ENCODE data around the gene TRIM31. TPM values are rescaled to one million over a fixed set of nuclear protein-coding genes. Genes with fewer than 3 reads are reported as not detected.

TRIM31 gene
- total and polyA plus RNA-seq, 2 of the 4 experiments (the other 2 are of a cell fraction): not detected

DNA sequence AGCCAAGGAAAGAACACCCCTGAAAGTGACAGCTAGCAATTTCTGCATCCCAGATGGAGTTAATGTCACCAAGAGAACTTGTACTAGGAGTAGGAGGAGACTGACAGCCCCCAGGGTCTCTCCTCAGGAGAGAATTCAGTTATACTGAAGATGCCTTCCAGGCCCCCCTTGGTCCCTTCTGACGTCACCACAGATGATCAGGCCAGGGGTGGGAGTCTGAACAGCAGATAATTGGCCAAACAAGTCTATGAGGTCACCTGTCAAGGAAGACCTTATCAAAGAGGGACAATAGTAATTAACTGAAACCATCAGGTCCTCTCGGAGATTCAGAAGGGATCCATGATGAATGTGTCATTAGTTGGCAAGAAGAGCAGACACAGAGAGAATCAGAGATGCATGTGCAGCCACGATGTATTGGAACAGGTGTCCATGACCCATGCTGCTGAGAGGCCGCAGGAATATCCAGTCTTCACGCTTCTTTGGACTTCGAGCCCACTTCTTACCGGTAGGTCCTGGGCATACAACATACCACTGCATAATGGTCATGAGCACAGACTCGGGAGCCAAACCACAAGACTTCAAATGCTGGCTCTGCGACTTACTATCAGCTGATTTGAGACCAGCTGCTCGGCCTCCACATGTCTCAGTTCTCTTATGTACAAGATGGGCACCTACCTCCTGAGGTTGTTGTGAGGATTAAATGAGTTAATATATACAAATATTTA is 37.9 kb upstream of the TRIM31 start:
- no peaks in the 10 kb centered on the region for H3K79me1 ChIP-seq (ENCODE audit: low read depth in 1 of 2, low read length in 2 of 2)
- TF ChIP-seq MXI1 (IDR thresholded peaks at IDR 0.05; ENCODE audit: borderline replicate concordance, low read depth, low read length) (no peak), MAFK (IDR thresholded peaks at IDR 0.05; ENCODE audit: low read depth, low read length) (no peak), RAD21 (IDR thresholded peaks at IDR 0.05; ENCODE audit: low read length) (no peak), CEBPB (IDR thresholded peaks at IDR 0.05; ENCODE audit: low read depth, low read length) (no peak), CHD1 (IDR thresholded peaks at IDR 0.05; ENCODE audit: low read depth, low read length) (no peak), POLR2A (IDR thresholded peaks at IDR 0.05; ENCODE audit: low read depth, low read length) (no peak), RFX5 (IDR thresholded peaks at IDR 0.05; ENCODE audit: low read depth, low read length) (no peak), BHLHE40 (IDR thresholded peaks at IDR 0.05; ENCODE audit: low read depth, low read length) (no peak), FOS (IDR thresholded peaks at IDR 0.05; ENCODE audit: low read depth, low read length) (no peak), SMC3 (IDR thresholded peaks at IDR 0.05; ENCODE audit: low read depth, low read length) (no peak), RCOR1 (IDR thresholded peaks at IDR 0.05; ENCODE audit: insufficient replicate concordance, low read length) (no peak)
- TF ChIP-seq, protein P1, sequence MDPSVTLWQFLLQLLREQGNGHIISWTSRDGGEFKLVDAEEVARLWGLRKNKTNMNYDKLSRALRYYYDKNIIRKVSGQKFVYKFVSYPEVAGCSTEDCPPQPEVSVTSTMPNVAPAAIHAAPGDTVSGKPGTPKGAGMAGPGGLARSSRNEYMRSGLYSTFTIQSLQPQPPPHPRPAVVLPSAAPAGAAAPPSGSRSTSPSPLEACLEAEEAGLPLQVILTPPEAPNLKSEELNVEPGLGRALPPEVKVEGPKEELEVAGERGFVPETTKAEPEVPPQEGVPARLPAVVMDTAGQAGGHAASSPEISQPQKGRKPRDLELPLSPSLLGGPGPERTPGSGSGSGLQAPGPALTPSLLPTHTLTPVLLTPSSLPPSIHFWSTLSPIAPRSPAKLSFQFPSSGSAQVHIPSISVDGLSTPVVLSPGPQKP (IDR thresholded peaks at IDR 0.05; ENCODE audit: borderline replicate concordance, low read depth, low read length): no peak
- TF ChIP-seq, protein P2, sequence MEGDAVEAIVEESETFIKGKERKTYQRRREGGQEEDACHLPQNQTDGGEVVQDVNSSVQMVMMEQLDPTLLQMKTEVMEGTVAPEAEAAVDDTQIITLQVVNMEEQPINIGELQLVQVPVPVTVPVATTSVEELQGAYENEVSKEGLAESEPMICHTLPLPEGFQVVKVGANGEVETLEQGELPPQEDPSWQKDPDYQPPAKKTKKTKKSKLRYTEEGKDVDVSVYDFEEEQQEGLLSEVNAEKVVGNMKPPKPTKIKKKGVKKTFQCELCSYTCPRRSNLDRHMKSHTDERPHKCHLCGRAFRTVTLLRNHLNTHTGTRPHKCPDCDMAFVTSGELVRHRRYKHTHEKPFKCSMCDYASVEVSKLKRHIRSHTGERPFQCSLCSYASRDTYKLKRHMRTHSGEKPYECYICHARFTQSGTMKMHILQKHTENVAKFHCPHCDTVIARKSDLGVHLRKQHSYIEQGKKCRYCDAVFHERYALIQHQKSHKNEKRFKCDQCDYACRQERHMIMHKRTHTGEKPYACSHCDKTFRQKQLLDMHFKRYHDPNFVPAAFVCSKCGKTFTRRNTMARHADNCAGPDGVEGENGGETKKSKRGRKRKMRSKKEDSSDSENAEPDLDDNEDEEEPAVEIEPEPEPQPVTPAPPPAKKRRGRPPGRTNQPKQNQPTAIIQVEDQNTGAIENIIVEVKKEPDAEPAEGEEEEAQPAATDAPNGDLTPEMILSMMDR (conservative IDR thresholded peaks at IDR 0.05; ENCODE audit: low read depth, low read length): no peak
- WGBS, 2 experiments (ENCODE audit: extremely low coverage in 2 of 2, insufficient read length in 1 of 2): 73% methylated on average over 7 of the region's 10 CpGs; no CpG with 5 or more reads in 1 of the 2 experiments
- H3K14ac ChIP-seq (replicated peaks; ENCODE audit: low read depth, low read length): no peak overlapping the region
- no peak overlapping the region for H3K9ac ChIP-seq (ENCODE audit: low read depth, low read length)
- CTCF ChIA-PET: no interaction called here
- H4K5ac ChIP-seq (ENCODE audit: low read depth, low read length): no peak overlapping the region
- no peak overlapping the region for H3K18ac ChIP-seq (ENCODE audit: low read depth, low read length)
- POLR2A ChIA-PET (ENCODE audit: unreplicated experiment): no interaction called here
- ATAC-seq (ENCODE audit: low read depth) (no peak), DNase-seq (peak; percentile 8)
- no peak overlapping the region for H4K91ac ChIP-seq (ENCODE audit: insufficient read depth, low read depth, low read length)
- no peaks in the 10 kb centered on the region for H3K4me1 ChIP-seq (ENCODE audit: control insufficient read depth, insufficient read depth, low read length)
- no peaks in the 10 kb centered on the region for H3K9me1 ChIP-seq (ENCODE audit: insufficient read depth, low read length)
- H2BK5ac ChIP-seq (ENCODE audit: low read depth, low read length, poor library complexity, severe bottlenecking): no peak overlapping the region
- H3K9me3 ChIP-seq (ENCODE audit: control insufficient read depth, insufficient read depth, low read length): no peaks in the 10 kb centered on the region
- dilution Hi-C loops (cut with HindIII; ENCODE audit: low sequenced_read_pairs, unreplicated experiment) (no loop called here), intact Hi-C loops (cut with micrococcal nuclease) (no loop called here), in situ Hi-C loops (cut with MboI; ENCODE audit: low sequenced_read_pairs) (no loop called here)
- no peaks in the 10 kb centered on the region for H3K36me3 ChIP-seq (ENCODE audit: control insufficient read depth, insufficient read depth, low read length)
- no peak overlapping the region for H3K23ac ChIP-seq (ENCODE audit: low read depth, low read length)
- H4K20me1 ChIP-seq (ENCODE audit: insufficient read depth, low read length): no peaks in the 10 kb centered on the region
- no peak overlapping the region for H3K27ac ChIP-seq (ENCODE audit: insufficient read depth, low read length)
- H2BK15ac ChIP-seq (ENCODE audit: low read depth, low read length): no peak overlapping the region
- H2BK120ac ChIP-seq (ENCODE audit: low read depth, low read length): no peak overlapping the region
- H2AK9ac ChIP-seq (replicated peaks; ENCODE audit: low read depth, low read length, poor library complexity): no peak overlapping the region
- H2AFZ ChIP-seq (replicated peaks; ENCODE audit: low read length, poor library complexity): no peak overlapping the region
- H2BK20ac ChIP-seq (ENCODE audit: low read depth, low read length): no peak overlapping the region
- BruUV-seq (replicated peaks): no TSS peak
- H3K4me3 ChIP-seq (ENCODE audit: insufficient read depth, low read depth, low read length): no peak overlapping the region
- H3K27me3 ChIP-seq (ENCODE audit: control insufficient read depth, insufficient read depth, low read length): peaks cover 31% of the 10 kb centered on the region
- H2AK5ac ChIP-seq (ENCODE audit: low read depth, low read length): no peak overlapping the region
- H3K4me2 ChIP-seq (ENCODE audit: low read depth, low read length): no peak overlapping the region
- H3K56ac ChIP-seq (ENCODE audit: extremely low read depth, insufficient read depth, low read length): no peak overlapping the region
- no peak overlapping the region for H4K8ac ChIP-seq (ENCODE audit: low read depth in 2 of 2, low read length in 2 of 2)
- H3K4ac ChIP-seq (ENCODE audit: low read depth, low read length): no peak overlapping the region
